Fibroblast of villous mesenchyme (primary cell): ENCODE measurements around the gene GALNS. TPM values are rescaled to one million over a fixed set of nuclear protein-coding genes. Genes with fewer than 3 reads are reported as not detected.

Experiments
- DNase-seq: peaks from one replicate; pipeline ENCODE4 v3.0.0-alpha.2; 2010; ENCODE audit warnings: low read depth
- H3K4me3 ChIP-seq: 2 replicates; pipeline ENCODE4 v1.5.1; 2011; ENCODE audit warnings: low read depth, mild to moderate bottlenecking, low read length
- CTCF ChIP-seq: IDR thresholded peaks from 2 replicates; pipeline ENCODE4 v1.5.1; 2012; ENCODE audit warnings: low read depth, mild to moderate bottlenecking, low read length; ENCODE audit not compliant: insufficient read depth
- total RNA-seq: library from RNA; depleted of rRNA; stranded (reverse); fragments of >200 nt; gene quantifications from 2 replicates; pipeline ENCODE4 v1.2.3, GENCODE V29; 2012

Gene GALNS
- total RNA-seq, 1 donor = 26.3 TPM

GRCh38 chr16:88888057-88888456 lies 31.3 kb upstream of the GALNS start:
- no peak for DNase-seq
- H3K4me3 ChIP-seq = no peak overlapping the region
- no peak for TF ChIP-seq CTCF

GRCh38 chr16:88886845-88887521 lies 30.2 kb upstream of the GALNS start:
- no peak overlapping the region for H3K4me3 ChIP-seq
- TF ChIP-seq CTCF = no peak
- peak; percentile 75 for DNase-seq

GRCh38 chr16:88886420-88886844 lies 29.7 kb upstream of the GALNS start:
- DNase-seq = no peak
- TF ChIP-seq CTCF = no peak
- H3K4me3 ChIP-seq = no peak overlapping the region

- no peak for TF ChIP-seq CTCF
- no peak for DNase-seq
- H3K4me3 ChIP-seq = no peak overlapping the region
Observed at GRCh38 chr16:88885693-88886280, 29.0 kb upstream of the GALNS start.

- no peak overlapping the region for H3K4me3 ChIP-seq
- TF ChIP-seq CTCF = no peak
- no peak for DNase-seq
Observed at GRCh38 chr16:88884569-88885271, 28.0 kb upstream of the GALNS start.

- no peak for DNase-seq
- no peak overlapping the region for H3K4me3 ChIP-seq
- no peak for TF ChIP-seq CTCF
Observed at GRCh38 chr16:88883946-88884345, 27.2 kb upstream of the GALNS start.
